Stimulated activated CD8-positive, alpha-beta memory T cell treated with anti-CD3 and anti-CD28 coated beads, Interleukin-2, amount 100 ng/mL, for 48 hours (primary cell): ENCODE results near the gene TTLL9.
A peak's percentile ranks its signal among the peaks of the same experiment; 100 is the strongest.
"Not testable (repeated sequence)": the region's sequence is repeated elsewhere in the genome, so short reads cannot be mapped to it uniquely, and the experiment has no call there.

Experiments
- DNase-seq, 2 donors: peaks; one replicate each; pipeline ENCODE4 v3.0.0-alpha.2; 2020; ENCODE audit warnings: low read depth in 2 of 2

Gene TTLL9

GRCh38 chr20:31917962-31918412 lies 47.6 kb downstream of the TTLL9 start:
- DNase-seq: not testable (repeated sequence)

GRCh38 chr20:31918466-31919105 lies 48.2 kb downstream of the TTLL9 start:
- DNase-seq: no peak

- DNase-seq: no peak
Observed at GRCh38 chr20:31919410-31920155, 49.1 kb downstream of the TTLL9 start.

- DNase-seq: no peak
Observed at GRCh38 chr20:31920275-31920855, 49.9 kb downstream of the TTLL9 start.

- not testable (repeated sequence) for DNase-seq
Observed at GRCh38 chr20:31921480-31921879, 51.0 kb downstream of the TTLL9 start.

GRCh38 chr20:31922181-31922580 lies 51.7 kb downstream of the TTLL9 start:
- DNase-seq: no peak

- no peak for DNase-seq
Observed at GRCh38 chr20:31922588-31922987, 52.2 kb downstream of the TTLL9 start.

- DNase-seq: peak in 1 of 2 donors; percentile 4
Observed at GRCh38 chr20:31923388-31924331, 53.2 kb downstream of the TTLL9 start.

- DNase-seq: no peak
Observed at GRCh38 chr20:31924561-31924960, 54.1 kb downstream of the TTLL9 start.

GRCh38 chr20:31925631-31926030 lies 55.2 kb downstream of the TTLL9 start:
- no peak for DNase-seq

GRCh38 chr20:31926493-31926892 lies 56.1 kb downstream of the TTLL9 start:
- no peak for DNase-seq

GRCh38 chr20:31927627-31928159 lies 57.3 kb downstream of the TTLL9 start:
- DNase-seq: no peak

- DNase-seq: not testable (repeated sequence)
Observed at GRCh38 chr20:31929631-31930030, 59.2 kb downstream of the TTLL9 start.

- no peak for DNase-seq
Observed at GRCh38 chr20:31930779-31931178, 60.3 kb downstream of the TTLL9 start.

- DNase-seq: no peak
Observed at GRCh38 chr20:31933698-31934097, 63.3 kb downstream of the TTLL9 start.

- no peak for DNase-seq
Observed at GRCh38 chr20:31934491-31934890, 64.1 kb downstream of the TTLL9 start.

GRCh38 chr20:31934968-31935764 lies 64.7 kb downstream of the TTLL9 start:
- no peak for DNase-seq

- DNase-seq: no peak
Observed at GRCh38 chr20:31936420-31936819, 66.0 kb downstream of the TTLL9 start.

- DNase-seq: no peak
Observed at GRCh38 chr20:31937820-31938219, 67.4 kb downstream of the TTLL9 start.

- no peak for DNase-seq
Observed at GRCh38 chr20:31939661-31940060, 69.2 kb downstream of the TTLL9 start.

GRCh38 chr20:31943052-31943471 lies 72.6 kb downstream of the TTLL9 start:
- DNase-seq: no peak
